Heart left ventricle (tissue), 13 donors: ENCODE results near the gene IL32.

Experiments
- CTCF ChIP-seq, 12 donors: fragments of 200-600 bp; sonication (generic) in 4 of 12; IDR thresholded peaks; one replicate each; pipeline versions ENCODE4 v1.5.0 to v1.8.0; 2018 to 2022; ENCODE audit warnings: antibody characterized with exemption in 12 of 12, mild to moderate bottlenecking in 5 of 12
- POLR2A ChIP-seq, 2 donors: fragments of 450-650 bp; IDR thresholded peaks; one replicate each; pipeline ENCODE4 v1.6.1; 2017; ENCODE audit warnings: antibody characterized with exemption in 2 of 2, mild to moderate bottlenecking in 2 of 2, moderate library complexity in 2 of 2
- donor health status: ischemic (EF 13 %, LVEDD 7.1; RV severe dilation, severe dysfunction).
- donor health status: DM: no; HTN: yes; CAD: no.
- donor health status: DM: no; HTN: no; CAD: no.
- donor health status: ischemic (EF 25% LVEDD 6.9; RV normal size, moderate dysfunction).
- donor health status: ischemic (EF 25% LVEDD 5.7; RV mildly dilated, moderate dysfunction).
- donor health status: ischemic (EF 35%, LVEDD 5.7; RV mildly dilated, moderate dysfunction).
- donor health status: nonischemic (EF 11% LVEDD 7.7; RV severe dilation, severe dysfunction).
- donor health status: DM: yes; HTN: yes; CAD: no.
- donor health status: PGD.
- donor health status: ischemic (EF 29% LVEDD 5.4; RV normal size, mild dysfunction).
- donor health status: nonischemic (EF 23%, LVEDD 6.1; RV moderate dilation, normal function).

- TF ChIP-seq CTCF (IDR thresholded peaks at IDR 0.05): peak in 1 of 12 donors; percentile 10
- TF ChIP-seq POLR2A (IDR thresholded peaks at IDR 0.05): peak in 1 of 2 donors; percentile 75
Measured at GRCh38 chr16:3023669-3024478, 41.6 kb upstream of the IL32 start, which contains the start of the genes HCFC1R1 and THOC6.
